ENCODE data around the gene MIA2.

DNA sequence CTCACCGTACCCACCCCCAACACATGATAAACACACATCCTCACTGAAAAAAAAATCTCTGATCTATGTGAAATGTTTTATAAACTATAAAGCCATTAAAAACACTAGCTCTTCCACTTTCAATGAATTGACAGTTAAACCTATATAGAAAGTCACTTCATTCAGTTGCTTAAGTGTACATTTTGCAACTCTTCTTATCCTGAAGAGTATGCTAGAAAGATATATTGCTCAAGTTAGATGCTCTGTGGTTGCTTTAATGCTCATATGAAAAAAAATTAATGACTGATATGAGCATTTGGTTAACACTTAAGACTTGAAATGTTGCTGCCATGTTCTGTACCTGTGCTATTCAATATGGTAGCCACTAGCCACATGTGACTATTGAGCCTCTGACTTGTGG lies 21.0 kb upstream of the MIA2 start:
- TF ChIP-seq, protein P1, sequence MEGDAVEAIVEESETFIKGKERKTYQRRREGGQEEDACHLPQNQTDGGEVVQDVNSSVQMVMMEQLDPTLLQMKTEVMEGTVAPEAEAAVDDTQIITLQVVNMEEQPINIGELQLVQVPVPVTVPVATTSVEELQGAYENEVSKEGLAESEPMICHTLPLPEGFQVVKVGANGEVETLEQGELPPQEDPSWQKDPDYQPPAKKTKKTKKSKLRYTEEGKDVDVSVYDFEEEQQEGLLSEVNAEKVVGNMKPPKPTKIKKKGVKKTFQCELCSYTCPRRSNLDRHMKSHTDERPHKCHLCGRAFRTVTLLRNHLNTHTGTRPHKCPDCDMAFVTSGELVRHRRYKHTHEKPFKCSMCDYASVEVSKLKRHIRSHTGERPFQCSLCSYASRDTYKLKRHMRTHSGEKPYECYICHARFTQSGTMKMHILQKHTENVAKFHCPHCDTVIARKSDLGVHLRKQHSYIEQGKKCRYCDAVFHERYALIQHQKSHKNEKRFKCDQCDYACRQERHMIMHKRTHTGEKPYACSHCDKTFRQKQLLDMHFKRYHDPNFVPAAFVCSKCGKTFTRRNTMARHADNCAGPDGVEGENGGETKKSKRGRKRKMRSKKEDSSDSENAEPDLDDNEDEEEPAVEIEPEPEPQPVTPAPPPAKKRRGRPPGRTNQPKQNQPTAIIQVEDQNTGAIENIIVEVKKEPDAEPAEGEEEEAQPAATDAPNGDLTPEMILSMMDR (IDR thresholded peaks at IDR 0.05) = no peak
- TF ChIP-seq POLR2AphosphoS5 (IDR thresholded peaks at IDR 0.05; ENCODE audit: insufficient read depth in 1 of 2, low read depth in 1 of 2) = no peak

Measured in vagina (tissue), 2 donors.